Posterior cingulate gyrus (tissue), 11 donors: ENCODE measurements around the gene ARNT2.
"Not testable (repeated sequence)": the region's sequence is repeated elsewhere in the genome, so short reads cannot be mapped to it uniquely, and the experiment has no call there.

Experiments used
- DNase-seq, 10 donors: peaks; one replicate each; pipeline versions ENCODE4 v3.0.0 to v3.0.0-alpha.2; 2020 to 2021; ENCODE audit warnings: mixed read lengths in 3 of 10
- intact Hi-C: fragments of 100-400 bp; cut with DNase I; formaldehyde crosslinking; loops from one replicate; pipeline ENCODE4 v1.15.1; 2023

ARNT2 gene

DNA sequence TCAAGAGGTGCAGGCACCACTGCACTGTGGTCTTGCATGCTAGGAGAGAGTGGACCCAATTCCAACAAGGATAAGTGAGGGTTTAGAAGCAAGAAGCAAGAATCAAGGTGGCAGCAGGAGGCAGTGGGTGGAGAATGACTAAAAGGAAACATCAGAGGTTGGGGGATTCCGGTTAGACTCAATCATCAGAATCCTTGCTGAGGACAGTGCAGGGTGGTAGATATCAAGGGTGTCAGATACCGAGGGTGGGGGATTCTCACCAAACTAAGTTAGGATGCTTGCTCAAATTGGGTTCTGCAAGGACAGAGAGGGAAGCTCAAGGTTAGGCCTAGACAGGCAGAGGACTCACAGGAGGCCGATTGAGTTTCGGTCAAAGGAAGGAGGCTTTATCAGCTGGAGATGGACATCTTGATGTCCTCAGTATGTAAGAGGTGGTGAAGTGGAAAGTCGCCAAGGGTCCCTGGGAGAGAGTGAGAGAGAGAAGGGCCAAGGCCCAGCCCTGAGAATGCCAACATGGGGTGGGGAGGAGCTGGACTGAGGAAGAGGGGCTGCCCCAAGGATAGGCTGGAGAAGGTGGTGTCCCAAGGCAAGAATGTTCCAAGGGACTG, 102.2 kb downstream of the ARNT2 start:
- no peak for DNase-seq
- intact Hi-C loops: no loop called here

DNA sequence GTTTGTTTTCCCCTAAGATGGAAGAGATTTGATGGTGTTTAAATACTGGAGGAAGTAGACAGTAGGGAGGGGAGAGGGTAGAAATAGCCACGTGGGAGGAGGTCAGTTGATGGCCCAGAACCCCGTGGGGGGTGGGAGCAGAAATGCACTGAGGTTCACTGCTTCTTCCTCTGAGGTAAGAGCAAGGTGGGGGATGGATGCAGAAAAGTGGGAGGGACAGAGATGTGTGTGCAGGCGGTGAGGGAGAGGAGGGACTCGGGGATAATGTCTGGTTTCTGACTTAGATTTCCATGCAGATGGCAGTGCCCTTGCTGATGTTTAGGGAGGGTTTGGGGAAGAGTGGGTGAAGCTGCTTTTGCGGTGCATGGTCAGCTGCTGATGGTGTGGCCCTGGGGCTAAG, 102.9 kb downstream of the ARNT2 start:
- no peak for DNase-seq
- intact Hi-C loops: no loop called here

DNA sequence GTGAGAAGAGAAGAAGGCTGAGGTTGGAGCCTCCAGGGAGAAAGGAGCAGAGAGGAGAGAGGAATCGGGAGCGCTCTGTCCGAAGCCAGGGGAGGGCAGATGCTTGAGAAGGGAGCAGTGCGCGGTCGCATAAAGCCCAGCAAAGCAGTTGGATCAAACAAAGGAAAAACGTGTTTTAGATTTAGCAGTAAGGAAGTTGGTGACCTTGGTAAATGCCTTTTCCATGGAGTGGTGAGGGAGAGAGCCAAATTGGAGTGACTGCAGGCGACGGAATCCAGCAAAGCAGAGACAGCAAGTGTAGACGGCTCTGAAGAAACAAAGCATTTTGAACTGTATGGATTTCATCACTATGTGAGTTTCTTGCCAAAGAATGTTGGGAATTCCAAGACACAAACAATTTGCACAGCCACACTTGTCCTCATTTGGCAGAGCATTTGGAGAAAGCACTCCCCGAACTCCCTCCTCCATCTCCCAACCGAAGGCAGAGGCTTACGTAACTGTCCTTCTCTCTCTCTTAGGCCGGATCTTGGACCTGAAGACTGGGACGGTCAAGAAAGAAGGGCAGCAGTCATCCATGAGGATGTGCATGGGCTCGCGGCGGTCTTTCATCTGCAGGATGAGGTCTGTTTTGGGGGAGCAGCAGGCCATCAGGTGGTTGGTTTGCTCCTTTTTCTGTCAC, 103.6 kb downstream of the ARNT2 start:
- DNase-seq: no peak
- intact Hi-C loops: no loop called here

DNA sequence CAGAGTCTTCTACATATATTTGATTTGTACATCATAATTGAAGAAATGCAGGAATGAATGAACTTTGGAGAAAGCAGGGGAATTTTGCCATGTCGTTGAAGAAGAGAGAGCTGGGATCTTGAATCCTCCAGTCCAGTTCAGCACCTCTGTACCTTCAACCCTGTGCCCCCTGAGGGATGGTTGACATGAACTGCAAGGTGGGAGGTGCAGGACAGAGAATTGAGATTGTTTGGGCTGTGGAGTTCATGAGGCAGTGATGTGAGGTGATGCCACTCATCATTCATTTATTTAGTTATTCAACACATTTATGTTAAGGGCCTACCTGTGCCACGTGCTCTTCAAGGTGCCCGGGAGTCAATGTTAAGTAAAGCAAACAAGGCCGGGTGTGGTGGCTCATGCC, 104.6 kb downstream of the ARNT2 start:
- DNase-seq: no peak
- intact Hi-C loops: no loop called here

DNA sequence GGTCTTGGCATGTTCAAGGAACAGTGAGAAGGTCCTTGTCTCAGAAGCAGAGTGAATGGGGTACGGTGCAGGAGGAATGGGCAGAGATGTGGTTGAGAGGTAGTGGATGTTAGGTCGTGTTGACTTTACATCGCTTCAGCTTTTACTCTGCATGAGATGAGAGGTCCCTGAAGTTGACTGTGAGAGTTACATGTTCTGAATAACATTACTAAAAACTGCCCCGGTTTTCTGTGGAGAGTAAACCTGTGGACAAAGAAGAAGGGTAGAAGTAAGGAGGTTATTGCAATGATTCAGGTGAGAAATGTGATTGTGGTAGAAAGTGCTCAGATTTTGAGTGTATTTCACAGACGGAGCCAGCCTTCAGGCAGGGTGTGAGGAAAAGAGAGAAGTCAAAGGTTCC, 105.6 kb downstream of the ARNT2 start:
- DNase-seq: no peak
- intact Hi-C loops: loop anchor here (5.0 kb wide), 1 partner anchor 52 kb away; no protein-coding TSS in a partner anchor

DNA sequence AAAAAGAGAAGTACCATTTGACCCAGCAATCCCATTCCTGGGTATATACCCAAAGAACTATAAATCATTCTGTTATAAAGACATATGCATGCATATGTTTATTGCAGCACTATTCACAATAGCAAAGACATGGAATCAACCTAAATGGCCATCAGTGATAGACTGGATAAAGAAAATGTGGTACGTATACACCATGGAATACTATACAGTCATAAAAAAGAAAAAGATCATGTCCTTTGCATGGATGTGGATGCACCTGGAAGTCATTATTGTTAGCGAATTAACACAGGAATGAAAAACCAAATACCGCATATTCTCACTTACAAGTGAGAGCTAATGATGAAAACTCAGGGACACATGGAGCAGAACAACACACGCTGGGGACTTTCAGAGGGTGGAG, 106.8 kb downstream of the ARNT2 start:
- intact Hi-C loops: loop anchor here (5.0 kb wide), 1 partner anchor 54 kb away; no protein-coding TSS in a partner anchor
- not testable (repeated sequence) for DNase-seq

DNA sequence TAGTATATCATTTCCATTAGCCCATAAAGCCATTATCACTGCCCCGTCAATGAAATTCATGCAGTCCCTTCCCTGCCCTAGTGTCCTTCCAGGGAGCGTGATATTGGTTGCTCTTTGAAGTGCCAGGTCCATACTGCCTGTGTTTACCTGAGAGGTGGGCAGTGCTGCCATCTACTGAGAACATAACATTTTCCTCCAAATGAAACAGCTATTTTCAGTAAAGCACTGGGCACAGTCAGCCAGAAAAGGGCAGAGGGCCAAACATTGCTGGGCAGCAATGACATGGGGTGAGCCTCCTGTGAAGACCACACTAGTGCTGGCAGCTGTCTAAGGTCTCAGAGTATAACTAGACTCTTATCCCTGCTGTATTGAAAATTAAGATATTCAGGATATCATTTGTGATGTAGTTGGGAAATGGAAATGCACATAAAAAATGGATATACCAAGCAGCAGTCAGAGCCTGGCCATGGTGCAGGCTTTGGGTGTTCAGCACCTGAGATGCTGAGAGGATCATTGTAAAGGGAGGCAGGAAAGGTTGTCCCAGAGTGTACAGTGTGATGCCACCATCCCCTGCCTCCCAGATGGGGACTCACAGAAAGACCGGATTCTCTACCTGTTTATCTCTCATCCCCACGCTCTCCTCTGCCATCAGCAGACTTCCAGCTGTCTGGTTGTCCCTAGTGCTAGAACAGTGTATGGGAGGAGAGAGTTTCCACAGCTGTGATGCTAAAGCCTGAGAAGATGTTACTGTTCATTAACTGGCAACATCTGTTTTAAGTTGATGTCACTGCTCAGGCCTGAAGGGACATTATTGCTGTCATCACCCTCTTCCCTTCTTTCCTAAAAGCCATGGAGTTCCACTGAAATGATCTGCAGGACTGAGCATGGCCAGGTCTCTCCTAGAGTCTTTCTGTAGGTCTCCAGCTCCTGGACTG, 108.8 kb downstream of the ARNT2 start:
- intact Hi-C loops: loop anchor here (5.0 kb wide), 1 partner anchor 56 kb away; no protein-coding TSS in a partner anchor
- peak in 1 of 10 donors; percentile 30 for DNase-seq

DNA sequence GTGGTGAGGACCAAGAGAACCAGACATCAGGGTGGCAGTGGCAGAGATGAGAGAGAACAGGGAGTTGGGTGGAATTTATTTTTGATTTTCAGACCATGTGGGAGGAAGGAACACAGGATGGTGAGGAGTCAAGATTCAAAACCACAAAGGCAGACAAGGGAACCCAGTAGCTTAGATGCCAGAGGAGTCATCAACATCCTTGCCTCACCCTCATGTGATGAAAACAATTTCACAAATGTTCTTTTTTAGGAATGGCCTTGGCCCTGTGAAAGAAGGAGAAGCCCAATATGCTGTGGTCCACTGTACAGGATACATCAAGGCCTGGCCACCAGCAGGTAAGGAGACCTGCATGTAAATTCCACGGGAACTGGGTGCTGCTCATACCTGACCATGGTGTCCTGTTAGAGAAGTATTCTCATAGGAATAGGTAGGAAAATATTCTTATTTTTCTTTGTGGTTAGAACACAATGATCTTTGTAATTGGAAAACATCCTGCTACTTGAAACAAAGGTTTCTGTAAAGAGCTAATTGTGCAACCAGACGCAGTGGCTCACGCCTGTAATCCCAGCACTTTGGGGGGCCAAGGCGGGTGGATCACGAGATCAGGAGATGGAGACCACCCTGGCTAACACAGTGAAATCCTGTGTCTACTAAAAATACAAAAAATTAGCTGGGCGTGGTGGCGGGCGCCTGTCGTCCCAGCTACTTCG, 110.0 kb downstream of the ARNT2 start:
- DNase-seq: no peak
- intact Hi-C loops: loop anchor here (5.0 kb wide), 1 partner anchor 57 kb away; no protein-coding TSS in a partner anchor

DNA sequence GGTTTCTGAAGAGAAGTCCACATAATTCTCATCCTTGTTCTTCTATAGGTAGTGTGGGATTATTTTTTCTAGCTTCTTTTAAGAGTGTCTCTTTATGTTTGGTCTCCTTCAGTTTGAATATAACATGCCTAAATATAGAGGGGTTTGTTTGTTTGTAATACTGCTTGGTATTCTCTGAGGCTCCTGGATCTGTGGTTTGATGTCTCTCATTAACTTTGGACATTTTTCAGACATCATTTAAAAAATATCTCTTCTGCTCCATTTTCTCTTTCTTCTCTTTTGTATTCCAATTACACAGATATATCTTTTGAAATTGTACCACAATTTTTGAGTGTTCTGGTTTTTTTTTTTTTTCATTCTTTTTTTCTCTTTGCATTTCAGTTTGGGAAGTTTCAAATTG, 113.1 kb downstream of the ARNT2 start:
- intact Hi-C loops: no loop called here
- no peak for DNase-seq

DNA sequence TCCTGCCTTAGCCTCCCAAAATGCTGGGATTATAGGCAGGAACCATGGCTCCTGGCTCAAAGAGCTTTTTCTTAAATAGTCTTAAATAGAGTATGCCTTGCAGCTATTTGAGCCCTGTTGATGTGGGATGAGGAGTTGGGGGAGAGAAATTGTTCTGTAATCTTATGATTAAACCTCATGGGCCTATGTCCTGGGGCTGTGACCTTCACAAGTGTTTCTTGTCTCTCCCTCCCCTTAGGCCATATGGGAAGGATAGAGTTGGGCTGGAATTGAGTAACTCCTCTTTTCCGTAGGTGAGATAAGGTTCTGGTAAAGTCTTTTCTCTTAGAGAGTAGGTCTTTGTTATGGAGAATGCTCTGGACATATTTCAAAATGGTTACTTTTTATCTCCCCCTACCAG, 114.3 kb downstream of the ARNT2 start:
- DNase-seq: no peak
- intact Hi-C loops: no loop called here

DNA sequence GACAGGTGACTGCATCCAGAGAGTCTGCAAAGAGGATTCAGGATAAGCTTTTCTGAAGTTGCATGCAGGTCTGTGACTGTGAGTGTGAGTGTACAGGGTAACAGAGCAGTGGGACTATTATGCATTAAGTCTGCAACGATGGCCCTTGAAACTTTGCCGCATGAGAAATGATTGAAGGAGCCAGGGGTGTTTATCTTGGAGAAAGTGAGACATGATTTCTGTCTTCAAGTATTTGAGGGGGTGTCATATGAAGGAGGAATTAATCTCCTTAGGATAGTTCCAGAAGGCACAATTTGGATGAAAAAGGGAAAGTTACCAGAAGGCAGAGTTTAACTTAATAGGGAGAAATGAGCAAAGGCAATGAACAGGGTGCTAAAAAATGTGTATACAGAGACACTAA, 119.6 kb downstream of the ARNT2 start:
- DNase-seq: no peak
- intact Hi-C loops: no loop called here

DNA sequence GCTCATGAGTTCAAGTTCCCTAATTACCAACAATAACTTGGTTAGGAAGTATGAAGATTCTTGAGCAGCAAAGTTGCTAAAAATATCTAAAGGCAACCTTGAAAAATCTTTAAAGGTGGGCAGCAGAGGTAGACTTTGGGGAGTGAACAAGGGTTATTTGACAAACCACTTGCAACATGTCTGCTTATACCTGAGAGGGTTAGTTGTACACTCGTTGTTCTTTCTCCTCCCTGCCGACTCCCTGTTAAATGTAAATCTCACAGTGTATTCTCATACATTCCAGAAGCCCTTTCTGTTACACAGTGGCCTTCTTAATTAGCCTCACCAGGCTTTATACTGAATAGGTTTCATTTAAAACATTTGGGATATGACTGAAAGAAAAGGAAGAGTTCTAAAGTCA, 121.7 kb downstream of the ARNT2 start:
- no peak for DNase-seq
- intact Hi-C loops: no loop called here

DNA sequence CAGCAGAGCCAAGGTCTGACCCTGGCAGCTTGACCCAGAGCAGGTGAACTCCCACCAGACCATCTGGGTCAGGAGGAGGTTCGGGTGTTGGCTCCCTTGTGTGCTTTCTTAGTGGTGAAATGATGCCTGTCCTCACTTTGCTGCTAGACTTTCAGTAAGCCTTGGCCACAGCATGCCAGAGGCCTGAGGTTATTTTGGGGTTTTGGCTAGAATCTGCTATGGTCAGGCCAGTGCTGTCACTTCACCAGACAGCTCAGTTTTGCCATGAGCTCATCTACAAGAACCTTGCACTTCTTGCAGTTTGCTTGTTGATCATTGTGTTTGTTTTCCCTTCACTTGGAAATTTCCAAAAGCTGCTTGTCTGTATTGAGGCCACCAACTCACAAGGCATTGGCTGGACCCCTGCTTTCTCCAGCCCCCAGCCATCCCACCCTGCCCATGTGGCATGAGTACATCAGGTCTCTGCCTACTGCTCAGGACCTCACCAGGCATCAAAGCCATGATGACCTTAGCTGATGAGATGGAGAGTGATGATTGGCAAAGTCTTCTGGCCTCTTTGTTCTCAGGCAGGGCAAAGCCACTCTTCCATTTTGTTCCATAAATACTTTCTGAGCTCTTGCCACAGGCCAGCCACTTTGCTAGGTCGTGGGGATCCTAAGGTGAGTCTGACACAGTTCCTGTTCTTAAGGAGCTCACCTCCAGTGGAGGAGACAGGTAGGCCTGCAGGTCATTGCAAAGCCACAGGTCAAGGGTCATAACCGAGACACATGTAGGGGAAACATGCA, 122.6 kb downstream of the ARNT2 start:
- intact Hi-C loops: no loop called here
- DNase-seq: no peak

DNA sequence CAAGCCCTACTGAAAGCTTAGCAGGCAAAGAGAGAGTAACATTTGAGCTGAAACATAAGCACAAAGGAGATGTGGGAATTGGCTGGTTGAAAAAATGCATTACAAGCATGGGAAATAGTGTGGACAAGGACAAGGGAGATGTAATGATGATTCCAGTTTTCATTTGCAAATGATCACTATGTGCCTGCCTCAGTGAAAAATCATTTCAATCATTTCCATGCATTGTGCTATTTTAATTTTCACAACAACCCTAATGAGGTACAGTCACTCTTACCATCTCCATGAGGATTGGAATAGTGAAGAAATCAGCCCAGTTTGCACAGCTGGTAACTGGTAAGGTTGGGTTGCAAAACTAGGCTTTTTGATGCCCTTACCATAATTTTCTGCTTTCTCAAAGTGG, 123.2 kb downstream of the ARNT2 start:
- no peak for DNase-seq
- intact Hi-C loops: no loop called here

DNA sequence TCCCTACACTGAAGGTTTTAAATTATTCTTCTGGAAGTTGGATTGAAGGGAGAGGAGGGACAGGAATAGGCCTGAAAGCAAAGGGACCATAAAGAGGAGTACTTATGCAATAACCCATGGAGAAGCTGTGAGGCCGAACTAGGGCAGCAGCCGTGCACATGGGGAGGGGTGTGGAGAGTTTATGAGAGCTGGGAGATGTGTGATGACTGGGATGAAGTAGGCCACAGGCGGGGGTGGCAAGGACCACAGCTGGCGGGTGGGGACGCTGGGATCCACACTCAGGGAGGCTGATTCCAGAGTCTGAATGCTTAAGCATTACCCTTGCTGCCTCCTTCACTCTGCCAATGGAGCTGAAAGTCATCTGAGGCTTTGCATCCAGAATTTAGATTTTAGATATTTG, 123.8 kb downstream of the ARNT2 start:
- intact Hi-C loops: no loop called here
- peak in 8 of 10 donors; percentile 30 to 93 (median 62) for DNase-seq

DNA sequence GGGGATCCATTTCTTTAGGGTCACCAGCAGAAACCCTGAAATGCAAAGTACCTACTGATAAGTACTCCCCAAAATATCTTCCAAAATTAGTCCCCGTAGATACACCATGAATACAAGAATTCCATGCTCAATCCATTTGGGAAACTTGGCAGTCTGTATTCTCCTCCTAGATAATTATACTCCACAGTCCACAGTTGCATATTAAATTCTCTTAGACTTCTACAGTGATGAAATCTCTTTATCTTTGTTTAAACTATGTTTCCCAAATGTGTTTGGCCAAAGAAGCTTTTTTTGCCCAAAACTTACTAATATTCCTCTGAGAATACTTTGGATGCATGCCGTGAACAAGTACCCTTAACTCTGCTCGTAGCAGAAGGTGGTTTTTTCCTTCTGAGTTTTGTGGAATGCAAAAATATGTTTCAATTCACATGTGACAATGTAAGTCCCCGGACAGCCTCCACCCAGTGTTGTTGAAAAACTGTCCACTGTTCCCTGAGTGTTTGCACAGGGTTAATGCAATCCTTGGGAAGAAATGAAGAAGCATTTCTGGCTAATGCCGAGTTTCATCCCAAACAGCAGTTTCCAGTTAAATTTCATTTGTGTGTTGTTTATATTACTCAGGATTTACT, 126.7 kb downstream of the ARNT2 start:
- no peak for DNase-seq
- intact Hi-C loops: no loop called here

DNA sequence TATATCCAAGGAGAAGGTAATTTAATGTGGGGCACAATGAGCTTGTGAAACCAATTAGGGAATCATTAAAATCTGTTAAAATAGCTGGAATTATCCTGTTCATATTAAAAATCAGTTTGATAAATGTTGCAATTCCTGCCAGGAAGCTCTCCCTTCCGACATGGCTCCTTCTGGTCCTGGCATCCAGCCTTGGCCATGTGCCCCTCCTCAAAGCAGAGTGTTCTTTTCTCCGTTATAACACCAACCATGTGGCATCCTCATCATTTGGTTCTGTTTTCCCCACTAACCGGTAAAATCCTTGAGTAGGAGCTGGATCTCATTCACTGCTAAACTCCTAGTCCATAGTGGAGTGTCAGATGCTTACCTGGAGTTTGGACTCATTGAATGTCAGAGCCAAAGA, 127.2 kb downstream of the ARNT2 start:
- intact Hi-C loops: no loop called here
- DNase-seq: peak in 3 of 10 donors; percentile 30 to 71 (median 31)

DNA sequence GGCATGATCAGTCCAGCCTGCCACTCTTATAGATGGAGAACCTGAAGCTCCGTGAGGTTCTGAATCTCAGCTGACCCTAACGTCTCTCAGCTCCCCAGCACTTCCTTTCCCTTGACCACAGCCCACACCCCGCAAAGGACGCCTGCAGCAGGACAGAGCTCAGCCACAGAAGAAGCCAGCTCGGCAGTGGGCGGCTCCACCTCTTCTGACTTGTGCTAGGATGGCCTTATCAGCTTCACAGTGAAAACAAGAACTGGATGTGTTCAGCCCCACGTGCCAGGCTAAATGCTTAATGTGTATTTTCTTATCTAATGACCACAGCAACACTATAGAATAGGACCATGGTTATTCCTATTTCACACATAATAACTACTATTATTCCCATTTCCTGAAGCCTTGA, 127.6 kb downstream of the ARNT2 start:
- intact Hi-C loops: no loop called here
- no peak for DNase-seq

DNA sequence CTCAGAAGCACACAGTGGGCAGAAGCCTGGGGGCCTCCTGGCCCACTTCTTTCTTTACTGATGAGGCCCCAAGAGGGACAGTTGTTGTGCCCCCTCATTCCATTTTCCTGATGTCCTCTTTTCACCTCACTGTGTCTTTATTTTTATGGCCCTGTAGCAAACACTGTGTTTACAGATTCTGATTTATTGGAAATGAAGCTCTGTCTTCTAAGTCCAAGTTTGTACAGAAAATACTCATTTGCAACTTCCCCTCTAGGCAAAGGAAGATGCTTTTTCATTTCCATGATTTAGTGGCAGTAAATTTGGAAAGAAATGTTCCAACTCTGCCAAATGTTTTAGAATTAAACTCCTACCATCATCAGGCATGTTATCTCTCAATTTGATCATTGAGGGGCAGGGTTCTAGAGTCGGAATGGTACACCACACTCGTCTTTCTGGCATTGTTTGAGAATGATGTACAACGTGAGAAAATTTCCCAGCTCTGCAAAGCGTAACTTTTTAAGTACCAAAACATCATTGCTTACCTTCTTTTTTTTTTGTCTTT, 129.7 kb downstream of the ARNT2 start:
- no peak for DNase-seq
- intact Hi-C loops: no loop called here
